H9 (cell line): ENCODE measurements around the gene DPP6. TPM values are rescaled to one million over a fixed set of nuclear protein-coding genes. Genes with fewer than 3 reads are reported as not detected.

ENCODE experiments used
- DNase-seq: peaks from one replicate; pipeline ENCODE4 v3.0.0-alpha.2; 2017
- H2AFZ ChIP-seq: one replicate; pipeline ENCODE4 v1.6.1; 2013; ENCODE audit warnings: mild to moderate bottlenecking, low read length, control low read depth, moderate library complexity
- H2AK5ac ChIP-seq: 2 replicates; pipeline ENCODE4 v1.6.1; 2013; ENCODE audit warnings: low read length, control low read depth, mixed read lengths; ENCODE audit not compliant: insufficient read length
- H2BK120ac ChIP-seq: one replicate; pipeline ENCODE4 v1.6.1; 2013; ENCODE audit warnings: low read depth, mild to moderate bottlenecking, low read length, control low read depth, inconsistent platforms; ENCODE audit not compliant: poor library complexity, severe bottlenecking
- H2BK12ac ChIP-seq: 2 replicates; pipeline ENCODE4 v1.6.1; 2013; ENCODE audit warnings: low read length, control low read depth, mixed read lengths, low read depth; ENCODE audit not compliant: insufficient read length
- H2BK15ac ChIP-seq: 2 replicates; pipeline ENCODE4 v1.6.1; 2013; ENCODE audit warnings: low read depth, low read length, control low read depth
- H2BK20ac ChIP-seq: one replicate; pipeline ENCODE4 v1.6.1; 2013; ENCODE audit warnings: low read depth, mild to moderate bottlenecking, low read length, control low read depth, inconsistent platforms; ENCODE audit not compliant: poor library complexity, severe bottlenecking
- H2BK5ac ChIP-seq: 2 replicates; pipeline ENCODE4 v1.6.1; 2013; ENCODE audit warnings: low read length, control low read depth, mixed read lengths; ENCODE audit not compliant: insufficient read length
- H3K14ac ChIP-seq: 2 replicates; pipeline ENCODE4 v1.6.1; 2013; ENCODE audit warnings: low read length, control low read depth; ENCODE audit not compliant: insufficient read depth
- H3K18ac ChIP-seq: 2 replicates; pipeline ENCODE4 v1.6.1; 2013; ENCODE audit warnings: low read depth, mild to moderate bottlenecking, mixed read lengths, low read length, control low read depth; ENCODE audit not compliant: insufficient read length
- H3K23ac ChIP-seq: 2 replicates; pipeline ENCODE4 v1.6.1; 2013; ENCODE audit warnings: low read length, control low read depth, mixed read lengths, low read depth; ENCODE audit not compliant: insufficient read length
- H3K23me2 ChIP-seq: 2 replicates; pipeline ENCODE4 v1.6.1; 2013; ENCODE audit warnings: low read depth, mild to moderate bottlenecking, mixed read lengths, low read length, control low read depth; ENCODE audit not compliant: insufficient read length, poor library complexity, severe bottlenecking
- H3K27ac ChIP-seq: 2 replicates; pipeline ENCODE4 v1.5.1; 2013; ENCODE audit warnings: low read length, control low read depth, mixed read lengths, low read depth; ENCODE audit not compliant: insufficient read length
- H3K27me3 ChIP-seq: 2 replicates; pipeline ENCODE4 v1.6.1; 2013; ENCODE audit warnings: low read length, control low read depth, inconsistent platforms; ENCODE audit not compliant: insufficient read depth
- H3K4ac ChIP-seq: 2 replicates; pipeline ENCODE4 v1.6.1; 2013; ENCODE audit warnings: low read depth, mild to moderate bottlenecking, control low read depth, inconsistent platforms, low read length, moderate library complexity
- H3K4me1 ChIP-seq: 2 replicates; pipeline ENCODE4 v1.6.1; 2013; ENCODE audit warnings: low read length, control low read depth, inconsistent platforms; ENCODE audit not compliant: insufficient read depth
- H3K4me2 ChIP-seq: 2 replicates; pipeline ENCODE4 v1.6.1; 2013; ENCODE audit warnings: low read length, control low read depth, mixed read lengths; ENCODE audit not compliant: insufficient read length, insufficient read depth
- H3K56ac ChIP-seq: 2 replicates; pipeline ENCODE4 v1.6.1; 2013; ENCODE audit warnings: low read depth, mild to moderate bottlenecking, mixed read lengths, low read length, control low read depth; ENCODE audit not compliant: insufficient read length
- H3K79me1 ChIP-seq: 2 replicates; pipeline ENCODE4 v1.6.1; 2013; ENCODE audit warnings: low read depth, mild to moderate bottlenecking, moderate library complexity, low read length, control low read depth, inconsistent platforms; ENCODE audit not compliant: insufficient read depth, poor library complexity, severe bottlenecking
- H3K79me2 ChIP-seq: 2 replicates; pipeline ENCODE4 v1.6.1; 2013; ENCODE audit warnings: low read length, control low read depth, inconsistent platforms; ENCODE audit not compliant: insufficient read depth
- H3K9ac ChIP-seq: 2 replicates; pipeline ENCODE4 v1.6.1; 2013; ENCODE audit warnings: low read length, control low read depth, mixed read lengths; ENCODE audit not compliant: insufficient read length; ENCODE audit errors: extremely low read depth
- H3K9me3 ChIP-seq: one replicate; pipeline ENCODE4 v1.6.1; 2013; ENCODE audit warnings: low read depth, low read length, inconsistent platforms; ENCODE audit not compliant: control insufficient read depth
- H3T11ph ChIP-seq: one replicate; pipeline ENCODE4 v1.6.1; 2013; ENCODE audit warnings: mild to moderate bottlenecking, low read length, control low read depth, inconsistent platforms
- H4K20me1 ChIP-seq: one replicate; pipeline ENCODE4 v1.6.1; 2013; ENCODE audit not compliant: control insufficient read depth, insufficient read length, insufficient read depth
- H4K5ac ChIP-seq: 2 replicates; pipeline ENCODE4 v1.6.1; 2013; ENCODE audit warnings: low read depth, mild to moderate bottlenecking, mixed read lengths, low read length, control low read depth; ENCODE audit not compliant: insufficient read length
- H4K8ac ChIP-seq: replicated peaks from 2 replicates; pipeline ENCODE4 v1.6.1; 2013; ENCODE audit warnings: low read length, control low read depth, mixed read lengths, low read depth; ENCODE audit not compliant: insufficient read length
- H4K91ac ChIP-seq: 2 replicates; pipeline ENCODE4 v1.6.1; 2013; ENCODE audit warnings: low read depth, mild to moderate bottlenecking, moderate library complexity, mixed read lengths, low read length, control low read depth; ENCODE audit not compliant: insufficient read length
- H3K27ac Mint-ChIP-seq, 3 experiments: 2 replicates in 2 of 3; 3 replicates in 1 of 3; pipeline ENCODE4 v1.8.0; 2020 to 2021; ENCODE audit warnings: mixed read lengths in 3 of 3, mild to moderate bottlenecking in 1 of 3, moderate library complexity in 1 of 3
- H3K27me3 Mint-ChIP-seq: 2 replicates; pipeline ENCODE4 v1.8.0; 2021; ENCODE audit warnings: low read depth, mild to moderate bottlenecking, moderate library complexity, mixed read lengths
- H3K36me3 Mint-ChIP-seq, 3 experiments: 2 replicates in 2 of 3; 3 replicates in 1 of 3; pipeline ENCODE4 v1.8.0; 2020 to 2021; ENCODE audit warnings: low read depth in 3 of 3, mixed read lengths in 3 of 3; ENCODE audit not compliant: insufficient read depth in 1 of 3
- H3K4me1 Mint-ChIP-seq, 2 experiments: 2 replicates each; pipeline ENCODE4 v1.8.0; 2020; ENCODE audit warnings: mixed read lengths in 2 of 2
- H3K4me3 Mint-ChIP-seq, 2 experiments: 2 replicates in 1 of 2; 3 replicates in 1 of 2; pipeline ENCODE4 v1.8.0; 2020 to 2021; ENCODE audit warnings: mild to moderate bottlenecking in 2 of 2, mixed read lengths in 2 of 2, moderate library complexity in 1 of 2
- H3K9me3 Mint-ChIP-seq, 2 experiments: 2 replicates in 1 of 2; 3 replicates in 1 of 2; pipeline ENCODE4 v1.8.0; 2020; ENCODE audit warnings: mild to moderate bottlenecking in 2 of 2, mixed read lengths in 2 of 2, moderate library complexity in 1 of 2
- WGBS: extraction: QIAGEN DNeasy Blood & Tissue Kit; methylation state at CpG from one replicate; pipeline ENCODE4 v1.1.7; 2013; ENCODE audit warnings: missing lambda C conversion rate, low lambda C conversion rate, mixed read lengths; ENCODE audit not compliant: insufficient read length; ENCODE audit errors: extremely low coverage; 5-methylcytosine and 5-hydroxymethylcytosine counted together
- total RNA-seq: library from RNA; stranded (reverse); gene quantifications from 2 replicates; pipeline ENCODE4 v1.2.1, GENCODE V29; 2021
- TF ChIP-seq, protein P1 (sequence below): fragments of 200-600 bp; sonication (generic); conservative IDR thresholded peaks from 3 replicates; pipeline ENCODE4 v1.8.0; 2021; ENCODE audit warnings: antibody characterized with exemption, mild to moderate bottlenecking

The DPP6 gene
- total RNA-seq, 1 experiment from 2014 or later = 4.5 TPM

DNA sequence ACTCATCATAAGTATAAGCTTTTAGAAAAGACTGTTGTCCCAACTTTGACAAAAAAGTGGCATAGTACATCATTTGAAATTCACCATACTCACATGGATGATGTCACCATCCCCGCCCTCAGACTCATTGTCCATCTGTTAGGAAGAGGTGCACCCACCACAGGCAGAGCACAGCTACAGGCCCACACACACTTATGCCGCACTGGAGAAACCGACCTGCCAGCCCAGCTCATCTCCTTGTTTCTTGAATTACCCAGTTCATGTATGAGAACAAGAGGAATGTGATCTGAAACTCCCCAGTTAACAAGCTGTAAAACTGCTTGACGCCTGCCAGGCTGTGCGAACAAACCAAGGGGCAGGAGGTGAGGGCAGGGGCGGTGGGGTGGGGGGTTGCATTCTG lies 312.0 kb downstream of the DPP6 start:
- no peaks in the 10 kb centered on the region for H3K4me1 Mint-ChIP-seq
- no CpG with 5 or more reads among the region's 6 CpGs for WGBS

More for the DNA sequence above, 312.0 kb downstream of the DPP6 start:
- H2BK15ac ChIP-seq = no peak overlapping the region
- H3K56ac ChIP-seq = no peak overlapping the region
- no peak overlapping the region for H3K4ac ChIP-seq
- H3K79me2 ChIP-seq = no peaks in the 10 kb centered on the region
- TF ChIP-seq, protein P1, sequence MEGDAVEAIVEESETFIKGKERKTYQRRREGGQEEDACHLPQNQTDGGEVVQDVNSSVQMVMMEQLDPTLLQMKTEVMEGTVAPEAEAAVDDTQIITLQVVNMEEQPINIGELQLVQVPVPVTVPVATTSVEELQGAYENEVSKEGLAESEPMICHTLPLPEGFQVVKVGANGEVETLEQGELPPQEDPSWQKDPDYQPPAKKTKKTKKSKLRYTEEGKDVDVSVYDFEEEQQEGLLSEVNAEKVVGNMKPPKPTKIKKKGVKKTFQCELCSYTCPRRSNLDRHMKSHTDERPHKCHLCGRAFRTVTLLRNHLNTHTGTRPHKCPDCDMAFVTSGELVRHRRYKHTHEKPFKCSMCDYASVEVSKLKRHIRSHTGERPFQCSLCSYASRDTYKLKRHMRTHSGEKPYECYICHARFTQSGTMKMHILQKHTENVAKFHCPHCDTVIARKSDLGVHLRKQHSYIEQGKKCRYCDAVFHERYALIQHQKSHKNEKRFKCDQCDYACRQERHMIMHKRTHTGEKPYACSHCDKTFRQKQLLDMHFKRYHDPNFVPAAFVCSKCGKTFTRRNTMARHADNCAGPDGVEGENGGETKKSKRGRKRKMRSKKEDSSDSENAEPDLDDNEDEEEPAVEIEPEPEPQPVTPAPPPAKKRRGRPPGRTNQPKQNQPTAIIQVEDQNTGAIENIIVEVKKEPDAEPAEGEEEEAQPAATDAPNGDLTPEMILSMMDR = no peak
- no peak overlapping the region for H4K91ac ChIP-seq
- H2AFZ ChIP-seq = no peak overlapping the region
- H4K5ac ChIP-seq = no peak overlapping the region
- H3K9me3 Mint-ChIP-seq = no peaks in the 10 kb centered on the region
- no peak overlapping the region for H3K18ac ChIP-seq
- no peak overlapping the region for H2BK20ac ChIP-seq
- H3K79me1 ChIP-seq = no peaks in the 10 kb centered on the region
- no peak overlapping the region for H2BK12ac ChIP-seq
- DNase-seq = no peak
- H3K9ac ChIP-seq = no peak overlapping the region
- H4K20me1 ChIP-seq = no peaks in the 10 kb centered on the region
- H2AK5ac ChIP-seq = no peak overlapping the region
- no peak overlapping the region for H3K23ac ChIP-seq
- no peak overlapping the region for H2BK5ac ChIP-seq
- H3K4me3 Mint-ChIP-seq = no peak overlapping the region
- no peaks in the 10 kb centered on the region for H3K27me3 ChIP-seq
- no peak overlapping the region for H3K27ac Mint-ChIP-seq
- H3K14ac ChIP-seq = no peak overlapping the region
- no peak overlapping the region for H2BK120ac ChIP-seq
- H3K9me3 ChIP-seq = no peaks in the 10 kb centered on the region
- H3K4me2 ChIP-seq = no peak overlapping the region
- no peaks in the 10 kb centered on the region for H3K4me1 ChIP-seq
- H3T11ph ChIP-seq = no peak overlapping the region
- no peak overlapping the region for H3K27ac ChIP-seq
- no peaks in the 10 kb centered on the region for H3K23me2 ChIP-seq
- H3K27me3 Mint-ChIP-seq = no peaks in the 10 kb centered on the region
- H3K36me3 Mint-ChIP-seq = no peaks in the 10 kb centered on the region
- no peak overlapping the region for H4K8ac ChIP-seq
